ENCODE measurements around the gene CDC25A.

CDC25A gene

GRCh38 chr3:48194446-48195071 is 6.3 kb upstream of the CDC25A start:
- peak; percentile 15 to 22 for DNase-seq

- DNase-seq: no peak
Measured at GRCh38 chr3:48190911-48191310, 2.7 kb upstream of the CDC25A start.

- DNase-seq: no peak
Measured at GRCh38 chr3:48189321-48189720, 1.1 kb upstream of the CDC25A start.

- DNase-seq: no peak
Measured at GRCh38 chr3:48187579-48188265, 495 bp downstream of the CDC25A start.

GRCh38 chr3:48187301-48187578 is 977 bp downstream of the CDC25A start:
- no peak for DNase-seq

- DNase-seq: no peak
Measured at GRCh38 chr3:48186631-48187300, 1.5 kb downstream of the CDC25A start.

GRCh38 chr3:48185129-48185528 is 3.1 kb downstream of the CDC25A start:
- DNase-seq: no peak

- DNase-seq: no peak
Measured at GRCh38 chr3:48184299-48184698, 3.9 kb downstream of the CDC25A start.

- DNase-seq: no peak
Measured at GRCh38 chr3:48180531-48181253, 7.5 kb downstream of the CDC25A start.

- DNase-seq: no peak
Measured at GRCh38 chr3:48180021-48180420, 8.2 kb downstream of the CDC25A start.

GRCh38 chr3:48178072-48178471 is 10.1 kb downstream of the CDC25A start:
- DNase-seq: no peak

GRCh38 chr3:48157950-48158376 is 30.3 kb downstream of the CDC25A start:
- DNase-seq: peak; percentile 42 to 46

GRCh38 chr3:48157202-48157840 is 30.9 kb downstream of the CDC25A start:
- DNase-seq: no peak

GRCh38 chr3:48156163-48156562 is 32.1 kb downstream of the CDC25A start:
- DNase-seq: no peak

GRCh38 chr3:48155122-48155521 is 33.1 kb downstream of the CDC25A start:
- DNase-seq: no peak

GRCh38 chr3:48151807-48152427 is 36.3 kb downstream of the CDC25A start:
- DNase-seq: no peak

GRCh38 chr3:48151058-48151806 is 37.0 kb downstream of the CDC25A start:
- peak; percentile 56 to 58 for DNase-seq

- no peak for DNase-seq
Measured at GRCh38 chr3:48143992-48144391, 44.2 kb downstream of the CDC25A start.

GRCh38 chr3:48143567-48143966 is 44.6 kb downstream of the CDC25A start:
- DNase-seq: no peak

- DNase-seq: no peak
Measured at GRCh38 chr3:48142316-48142870, 45.8 kb downstream of the CDC25A start.

- no peak for DNase-seq
Measured at GRCh38 chr3:48141604-48142137, 46.5 kb downstream of the CDC25A start.

Data from CD4-positive, alpha-beta T cell treated with Interleukin-4 for 1 hour (primary cell).